GM18505 (cell line): ENCODE measurements around the gene POMGNT2.

Experiments
- ATAC-seq: cut with Tn5 transposase; IDR thresholded peaks from one replicate; pipeline ENCODE4 v1.9.1; 2021; ENCODE audit not compliant: unreplicated experiment
- POLR2A ChIP-seq: IDR thresholded peaks from 4 replicates; pipeline ENCODE4 v1.6.1; 2011; ENCODE audit warnings: borderline replicate concordance; ENCODE audit not compliant: insufficient read depth, insufficient read length; ENCODE audit errors: extremely low read depth

POMGNT2 gene

DNA sequence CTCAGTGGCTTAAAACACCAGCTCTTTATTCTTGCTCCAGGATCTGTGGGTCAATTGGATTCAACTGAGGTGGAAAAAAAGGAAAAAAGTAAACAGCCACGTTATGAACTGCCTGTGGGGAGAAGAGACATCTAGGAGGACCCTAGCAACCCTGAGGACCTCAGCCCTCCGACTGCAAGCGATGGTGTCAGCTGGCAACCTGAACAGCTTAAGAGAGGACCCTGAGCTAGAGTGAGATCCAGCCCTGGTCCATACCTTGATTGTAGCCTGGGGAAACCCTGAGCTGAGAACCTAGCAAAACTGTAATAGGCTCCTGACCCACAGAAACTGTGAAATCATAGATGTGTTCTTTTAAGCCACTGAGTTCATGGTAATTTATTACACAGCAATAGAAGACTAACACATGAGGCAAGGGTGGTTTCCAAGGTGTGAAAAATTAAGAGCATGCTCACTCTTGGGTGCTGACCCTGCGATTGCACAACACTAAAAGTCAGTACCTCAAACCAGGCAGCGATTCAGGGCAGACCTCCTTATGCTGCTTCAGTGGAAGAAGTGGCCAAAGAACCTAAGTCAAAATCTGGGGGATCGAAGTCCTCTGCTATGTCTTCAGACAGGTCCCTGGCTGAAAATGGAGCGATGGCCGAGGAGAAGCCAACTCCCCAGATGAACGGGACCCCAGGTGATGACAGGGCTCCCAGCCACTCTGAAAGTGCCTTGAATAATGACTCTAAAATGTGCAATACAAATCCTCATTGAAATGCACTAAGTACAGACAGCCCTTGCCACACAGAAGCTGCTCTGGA lies 69.1 kb downstream of the POMGNT2 start:
- ATAC-seq, result no peak
- no peak for TF ChIP-seq POLR2A

DNA sequence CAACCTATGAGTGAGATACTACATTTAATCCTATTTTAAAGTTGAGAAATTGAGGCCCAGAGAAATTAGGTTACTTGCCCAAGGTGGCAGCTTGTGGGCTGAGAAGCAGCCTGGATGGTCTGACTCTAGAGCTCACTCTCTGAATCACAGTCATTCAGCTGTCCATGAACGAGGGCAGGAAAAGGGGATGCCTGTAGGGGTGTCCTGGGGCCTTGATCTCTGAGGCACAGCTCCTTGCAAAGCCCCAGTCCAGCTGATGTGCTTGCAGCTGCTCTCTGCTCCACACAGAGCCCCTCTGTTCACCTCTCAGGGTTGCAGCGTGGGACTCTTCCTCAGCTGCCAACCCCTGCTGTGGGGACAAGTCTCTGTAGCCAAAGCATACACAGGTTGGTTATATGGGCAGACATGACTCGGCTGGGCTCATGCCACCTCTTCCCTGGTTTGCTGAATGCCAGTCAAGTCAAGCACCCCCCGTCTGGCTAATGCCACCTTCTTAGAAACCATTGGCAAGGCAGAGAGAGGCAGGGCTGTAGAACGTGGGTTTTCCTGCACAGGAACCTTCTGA lies 70.0 kb downstream of the POMGNT2 start:
- ATAC-seq, result no peak
- TF ChIP-seq POLR2A, result no peak

DNA sequence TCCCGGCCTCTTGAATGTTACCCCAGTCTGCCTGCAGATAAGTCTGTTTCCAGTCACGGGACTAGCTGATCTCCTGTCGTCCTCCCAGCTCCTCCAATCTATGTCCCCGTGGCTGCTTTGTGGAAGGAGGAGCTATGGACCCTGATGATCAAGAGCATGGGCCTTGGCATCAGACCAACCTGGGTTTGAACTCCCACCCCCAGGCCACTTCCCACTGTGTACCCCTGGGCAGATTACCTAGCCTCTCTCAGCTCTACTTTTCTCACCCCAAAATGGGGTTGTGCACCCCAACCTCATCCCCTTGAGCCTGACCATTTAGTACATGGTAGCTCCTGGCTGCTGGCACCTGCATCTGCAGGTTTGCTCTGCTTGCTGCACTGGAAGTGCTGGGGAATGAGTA lies 71.0 kb downstream of the POMGNT2 start:
- ATAC-seq, result no peak

DNA sequence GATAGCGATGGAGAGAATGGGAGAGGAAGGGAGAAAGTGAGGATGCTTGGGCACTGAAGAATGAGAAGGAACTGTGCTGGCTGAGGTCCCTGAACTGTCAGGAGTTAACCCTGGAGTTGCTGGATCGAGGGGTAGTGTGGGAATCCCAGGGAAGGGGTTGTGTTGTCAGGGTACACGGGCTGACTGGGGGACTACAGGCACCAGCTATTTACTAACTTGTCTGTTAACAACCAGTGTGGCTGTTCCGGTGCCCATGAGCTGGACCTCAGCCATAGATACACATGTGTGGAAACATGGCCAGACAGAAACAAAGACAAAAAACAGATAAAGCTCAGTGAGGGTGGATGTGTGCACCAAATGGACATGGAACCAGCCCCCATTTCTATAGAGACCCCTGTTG lies 71.7 kb downstream of the POMGNT2 start:
- ATAC-seq, result no peak
- TF ChIP-seq POLR2A, result no peak

More for the DNA sequence above, 71.0 kb downstream of the POMGNT2 start:
- no peak for TF ChIP-seq POLR2A

DNA sequence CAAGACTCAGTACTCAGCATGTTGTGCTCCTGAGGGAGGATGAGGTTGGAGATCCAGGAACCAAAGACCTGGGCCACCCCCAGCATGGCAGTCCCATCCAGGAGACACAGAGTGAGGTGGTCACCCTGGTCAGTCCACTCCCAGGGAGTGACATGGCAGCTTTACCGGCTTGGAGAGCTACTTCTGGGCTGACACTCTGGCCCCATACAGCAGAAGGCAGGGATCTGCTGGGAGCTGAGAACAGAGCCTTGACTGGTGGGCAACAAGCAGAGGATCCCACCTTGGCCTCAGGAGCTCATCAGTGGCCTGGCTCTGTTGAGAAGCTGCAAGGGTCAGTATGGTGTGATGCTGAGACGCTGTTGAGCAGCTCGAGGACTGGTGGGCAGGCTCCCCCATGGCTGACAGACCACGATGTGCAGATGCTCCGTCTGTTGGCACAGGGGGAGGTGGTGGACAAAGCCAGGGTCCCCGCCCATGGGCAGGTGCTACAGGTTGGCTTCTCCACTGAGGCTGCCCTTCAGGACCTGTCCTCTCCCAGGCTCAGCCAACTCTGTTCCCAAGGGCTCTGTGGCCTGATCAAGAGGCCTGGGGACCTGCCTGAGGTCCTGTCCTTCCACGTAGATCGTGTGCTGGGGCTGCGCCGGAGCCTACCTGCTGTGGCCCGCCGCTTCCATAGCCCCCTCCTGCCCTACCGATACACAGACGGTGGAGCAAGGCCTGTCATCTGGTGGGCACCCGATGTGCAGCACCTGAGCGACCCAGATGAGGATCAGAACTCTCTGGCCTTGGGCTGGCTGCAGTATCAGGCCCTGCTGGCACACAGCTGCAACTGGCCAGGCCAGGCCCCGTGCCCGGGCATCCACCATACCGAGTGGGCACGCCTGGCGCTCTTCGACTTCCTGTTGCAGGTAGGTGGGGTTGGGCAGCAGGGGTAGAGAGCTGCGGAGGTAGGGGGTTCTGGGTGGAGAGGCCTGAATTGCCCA lies 72.9 kb downstream of the POMGNT2 start:
- no peak for ATAC-seq
- TF ChIP-seq POLR2A, result no peak

DNA sequence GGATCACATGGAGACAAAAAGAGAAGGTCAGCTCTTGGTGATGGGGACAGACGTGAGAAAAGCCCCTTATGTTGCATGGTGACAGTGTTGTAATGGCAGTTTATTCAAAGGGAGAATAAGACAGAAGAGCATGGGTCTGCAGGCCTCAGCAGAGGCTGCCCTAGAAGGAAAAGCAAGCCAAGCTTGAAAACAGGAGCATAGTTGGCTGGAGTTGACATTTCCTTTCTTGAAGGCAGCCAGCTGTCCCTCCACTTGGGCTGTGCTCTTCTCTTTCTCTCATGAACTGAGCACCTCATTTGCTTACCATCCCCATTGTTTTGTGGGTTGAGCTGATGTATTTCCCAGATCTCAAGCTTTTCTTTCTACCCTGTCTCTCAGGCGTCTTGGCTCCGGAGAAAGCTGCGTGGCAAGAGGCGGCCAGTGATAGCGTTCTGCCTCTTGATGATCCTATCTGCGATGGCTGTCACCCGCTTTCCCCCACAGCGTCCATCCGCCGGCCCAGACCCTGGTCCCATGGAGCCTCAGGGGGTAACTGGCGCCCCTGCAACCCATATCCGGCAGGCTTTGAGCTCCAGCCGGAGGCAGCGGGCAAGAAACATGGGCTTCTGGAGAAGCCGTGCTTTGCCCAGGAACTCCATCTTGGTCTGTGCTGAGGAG lies 73.9 kb downstream of the POMGNT2 start:
- no peak for ATAC-seq
- TF ChIP-seq POLR2A, result no peak

DNA sequence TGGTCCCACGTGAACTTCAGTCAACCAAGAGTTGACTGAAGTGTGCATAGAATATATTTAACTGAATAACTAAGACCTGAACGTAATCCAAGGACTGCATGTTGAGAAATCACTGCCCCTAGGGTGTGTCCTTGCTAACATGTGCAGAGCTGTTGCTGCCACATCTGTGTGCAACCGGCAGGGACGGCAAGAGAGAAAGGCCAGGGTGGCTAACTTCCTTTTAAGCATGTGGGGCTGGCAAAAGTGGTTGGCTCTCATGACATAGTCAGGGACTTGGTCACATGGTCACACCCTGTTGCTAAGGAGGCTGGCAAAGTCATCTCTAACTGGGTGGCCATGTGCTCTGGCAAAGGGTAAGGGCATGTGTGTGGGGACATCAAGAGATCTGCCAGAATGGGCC lies 74.4 kb downstream of the POMGNT2 start:
- TF ChIP-seq POLR2A, result no peak
- ATAC-seq, result no peak

DNA sequence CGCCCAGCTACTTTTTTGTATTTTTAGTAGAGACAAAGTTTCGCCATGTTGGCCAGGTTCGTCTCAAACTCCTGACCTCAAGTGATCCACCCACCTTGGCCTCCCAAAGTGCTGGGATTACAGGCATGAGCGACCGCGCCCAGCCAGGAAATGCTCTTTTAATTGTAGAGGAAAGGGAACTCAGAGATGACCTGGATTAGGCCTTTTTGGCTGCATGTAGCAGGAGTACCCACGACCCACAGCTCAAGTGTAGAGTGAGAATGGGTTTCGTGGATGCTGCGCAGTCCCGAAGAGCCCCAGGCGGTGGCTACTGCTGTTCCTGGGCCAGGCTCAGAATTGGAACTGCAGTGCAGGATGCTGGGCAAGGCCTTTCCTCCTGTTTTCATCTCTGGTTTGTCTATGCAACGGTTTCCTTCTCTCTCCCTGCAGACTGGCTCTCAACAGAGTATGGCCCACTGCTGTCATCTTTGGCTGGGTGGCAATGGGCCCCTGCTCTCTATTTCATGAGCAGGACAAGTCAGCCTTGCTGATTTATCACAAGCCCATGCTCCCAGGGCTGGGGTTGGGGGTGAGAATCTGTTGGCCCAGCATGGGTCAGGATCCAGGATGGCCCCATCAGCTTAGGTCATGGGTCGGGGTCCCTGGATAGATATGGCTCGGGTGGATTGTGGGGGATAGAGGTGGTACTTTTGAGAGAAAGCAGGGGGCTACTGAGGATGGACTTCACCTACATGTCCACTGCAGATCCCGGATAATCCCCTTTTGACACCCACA lies 75.5 kb downstream of the POMGNT2 start:
- TF ChIP-seq POLR2A, result no peak
- no peak for ATAC-seq
